OCI-LY7 (cell line): ENCODE measurements around the gene VEGFA. TPM values are rescaled to one million over a fixed set of nuclear protein-coding genes. Genes with fewer than 3 reads are reported as not detected.

Experiments
- BruUV-seq: library from RNA; stranded (reverse); fragments of 400-500 nt; replicated peaks from 2 replicates; lab custom pipeline; 2021; lab: Mats Ljungman, UMichigan
- CTCF ChIA-PET: fragments of 300-600 bp; sonication (Branson Sonifier 250); formaldehyde crosslinking; loops from one replicate; lab custom pipeline; 2022; ENCODE audit warnings: antibody characterized with exemption; ENCODE audit not compliant: unreplicated experiment; lab: Charles Lee
- POLR2A ChIA-PET: fragments of 300-600 bp; sonication (Branson Sonifier 250); formaldehyde crosslinking; loops from one replicate; lab custom pipeline; 2022; ENCODE audit warnings: antibody characterized with exemption; lab: Charles Lee
- DNase-seq: peaks from one replicate; pipeline ENCODE4 v3.0.0-alpha.2; 2015; ENCODE audit warnings: low spot score
- H2AFZ ChIP-seq: fragments of 200-600 bp; sonication (generic), shearing (Covaris generic); 2 replicates; pipeline ENCODE4 v1.6.1; 2014; ENCODE audit warnings: mild to moderate bottlenecking, antibody characterized with exemption, low read length, moderate library complexity
- H3K27ac ChIP-seq: fragments of 200-600 bp; sonication (generic); 2 replicates; pipeline ENCODE4 v1.5.1; 2014; ENCODE audit warnings: mixed run types, low read depth, mild to moderate bottlenecking, moderate library complexity, low read length, inconsistent platforms; ENCODE audit not compliant: poor library complexity, severe bottlenecking
- H3K36me3 ChIP-seq: fragments of 200-600 bp; sonication (generic); 2 replicates; pipeline ENCODE4 v1.6.1; 2014; ENCODE audit warnings: mild to moderate bottlenecking, antibody characterized with exemption, low read length, moderate library complexity, mixed read lengths; ENCODE audit not compliant: insufficient read depth
- H3K4me1 ChIP-seq: fragments of 200-600 bp; sonication (generic); 2 replicates; pipeline ENCODE4 v1.5.1; 2014; ENCODE audit warnings: mild to moderate bottlenecking, low read length; ENCODE audit not compliant: insufficient read depth, poor library complexity, severe bottlenecking
- H3K4me2 ChIP-seq: fragments of 200-600 bp; sonication (generic); 2 replicates; pipeline ENCODE4 v1.6.1; 2014; ENCODE audit warnings: mild to moderate bottlenecking, low read length
- H3K4me3 ChIP-seq: fragments of 200-600 bp; sonication (generic); 2 replicates; pipeline ENCODE4 v1.5.1; 2014; ENCODE audit warnings: mild to moderate bottlenecking, low read depth, low read length; ENCODE audit not compliant: poor library complexity, severe bottlenecking
- H3K79me2 ChIP-seq: fragments of 200-600 bp; sonication (generic); 2 replicates; pipeline ENCODE4 v1.6.1; 2016; ENCODE audit warnings: low read depth, mild to moderate bottlenecking, low read length, moderate library complexity, mixed read lengths; ENCODE audit not compliant: insufficient read depth
- H3K9me2 ChIP-seq: fragments of 200-600 bp; sonication (generic); 2 replicates; pipeline ENCODE4 v1.6.1; 2016; ENCODE audit warnings: mild to moderate bottlenecking, low read length, mixed read lengths; ENCODE audit not compliant: insufficient read depth
- H3K9me3 ChIP-seq: fragments of 200-600 bp; sonication (generic); 2 replicates; pipeline ENCODE4 v1.6.1; 2014; ENCODE audit warnings: mild to moderate bottlenecking, mixed run types, low read length, mixed read lengths
- H4K20me1 ChIP-seq: fragments of 200-600 bp; sonication (generic); 2 replicates; pipeline ENCODE4 v1.6.1; 2014; ENCODE audit warnings: mild to moderate bottlenecking, antibody characterized with exemption, low read length, moderate library complexity, mixed read lengths; ENCODE audit not compliant: insufficient read depth
- CTCF ChIP-seq: fragments of 200-600 bp; sonication (generic); conservative IDR thresholded peaks from 2 replicates; pipeline ENCODE4 v1.5.1; 2014; ENCODE audit warnings: mild to moderate bottlenecking, antibody characterized with exemption, low read length, moderate library complexity, mixed read lengths
- EZH2phosphoT487 ChIP-seq: fragments of 200-600 bp; sonication (generic); IDR thresholded peaks from 2 replicates; pipeline ENCODE4 v1.6.1; 2018; ENCODE audit warnings: low read depth, borderline replicate concordance, mild to moderate bottlenecking, mixed run types, antibody characterized with exemption, low read length, moderate library complexity, mixed read lengths
- intact Hi-C: fragments of 100-400 bp; cut with micrococcal nuclease; formaldehyde crosslinking; loops from one replicate; pipeline ENCODE4 v1.10.0; 2022; ENCODE audit not compliant: unreplicated experiment
- total RNA-seq, 2 experiments: library from RNA; depleted of rRNA in 1 of 2; stranded (reverse); fragments of >200 nt in 1 of 2; shearing (Covaris generic) in 1 of 2; gene quantifications; 2 replicates each; pipeline ENCODE4 v1.2.3, GENCODE V29; 2014 to 2022

VEGFA gene
- total RNA-seq, 2 experiments from 2014 or later = 59.7 to 88.5 TPM

- Histone ChIP-seq H3K4me1 (no peaks in the 10 kb centered on the region), H3K79me2 (no peaks in the 10 kb centered on the region), H3K4me3 (no peak overlapping the region), H3K36me3 (no peaks in the 10 kb centered on the region), H3K4me2 (no peak overlapping the region), H4K20me1 (no peaks in the 10 kb centered on the region), H3K27ac (no peak overlapping the region), H3K9me2 (no peaks in the 10 kb centered on the region), H3K9me3 (no peaks in the 10 kb centered on the region), H2AFZ (no peak overlapping the region)
- no peak for DNase-seq
- BruUV-seq = no TSS peak
- ChIA-PET POLR2A (interaction anchor here (0.7 kb wide), 1 partner anchor 1872 kb away, joined by 3 read pairs; no protein-coding TSS in a partner anchor), CTCF (interaction anchor here (1.0 kb wide), 1 partner anchor 10 kb away, joined by 3 read pairs; no protein-coding TSS in a partner anchor)
- intact Hi-C loops = no loop called here
- TF ChIP-seq CTCF (no peak), EZH2phosphoT487 (no peak)
These were observed 6.0 kb upstream of the VEGFA start for GRCh38 chr6:43763812-43764522.

- no peak overlapping the region for H3K4me3 ChIP-seq
- no peak overlapping the region for H3K4me2 ChIP-seq
- H3K9me3 ChIP-seq = no peaks in the 10 kb centered on the region
- H3K79me2 ChIP-seq = no peaks in the 10 kb centered on the region
- no peak overlapping the region for H2AFZ ChIP-seq
- no peak for TF ChIP-seq EZH2phosphoT487
- TF ChIP-seq CTCF = no peak
- no peaks in the 10 kb centered on the region for H3K36me3 ChIP-seq
- BruUV-seq = no TSS peak
- ChIA-PET CTCF (no interaction called here), POLR2A (interaction anchor here (0.6 kb wide), 1 partner anchor 1805 kb away, joined by 3 read pairs; no protein-coding TSS in a partner anchor)
- intact Hi-C loops = loop anchor here (5.0 kb wide), 1 partner anchor 188 kb away; no protein-coding TSS in a partner anchor
- DNase-seq = no peak
- no peaks in the 10 kb centered on the region for H3K9me2 ChIP-seq
- H3K27ac ChIP-seq = no peak overlapping the region
- H3K4me1 ChIP-seq = peaks cover 3% of the 10 kb centered on the region
- no peaks in the 10 kb centered on the region for H4K20me1 ChIP-seq
These were observed 5.2 kb upstream of the VEGFA start for GRCh38 chr6:43764772-43765171.
